Measurements from ENCODE around the gene MRPS23.

- TF ChIP-seq CTCF (conservative IDR thresholded peaks at IDR 0.05; ENCODE audit: low read depth, low read length) (no peak), EZH2 (IDR thresholded peaks at IDR 0.05; ENCODE audit: low read length, unreplicated experiment) (no peak), EZH2phosphoT487 (IDR thresholded peaks at IDR 0.05; ENCODE audit: borderline replicate concordance, low read length) (no peak)
Observed at GRCh38 chr17:57849163-57849873, 526 bp downstream of the MRPS23 start.
